Sigmoid colon (tissue), 7 donors: ENCODE results near the gene CCDC91. TPM values are rescaled to one million over a fixed set of nuclear protein-coding genes. Genes with fewer than 3 reads are reported as not detected.

Experiments used
- DNase-seq: peaks from one replicate; pipeline ENCODE4 v3.0.0-alpha.2; 2019
- H3K27ac ChIP-seq, 4 donors: fragments of 200-600 bp; sonication (generic); one replicate each; pipeline ENCODE4 v1.5.1; 2016 to 2019; ENCODE audit warnings: mild to moderate bottlenecking in 1 of 4
- H3K27me3 ChIP-seq, 3 donors: fragments of 200-600 bp; sonication (generic); one replicate each; pipeline ENCODE4 v1.5.1; 2019; ENCODE audit warnings: mild to moderate bottlenecking in 1 of 3
- H3K36me3 ChIP-seq, 4 donors: fragments of 200-600 bp; sonication (generic); one replicate each; pipeline ENCODE4 v1.5.1; 2016 to 2019
- H3K4me1 ChIP-seq, 4 donors: fragments of 200-600 bp; sonication (generic); one replicate each; pipeline ENCODE4 v1.5.1; 2017 to 2019
- H3K4me3 ChIP-seq, 4 donors: fragments of 200-600 bp; sonication (generic); one replicate each; pipeline ENCODE4 v1.5.1; 2017 to 2019; ENCODE audit warnings: mild to moderate bottlenecking in 2 of 4, moderate library complexity in 1 of 4
- H3K9me3 ChIP-seq, 4 donors: fragments of 200-600 bp in 3 of 4; sonication (generic) in 3 of 4; one replicate each; pipeline versions ENCODE4 v1.5.1 to v1.6.1; 2013 to 2019
- EP300 ChIP-seq, 4 donors: sonication (generic); formaldehyde crosslinking; IDR thresholded peaks; one replicate each; pipeline ENCODE4 v1.6.1; 2017; ENCODE audit warnings: antibody characterized with exemption in 4 of 4
- POLR2A ChIP-seq, 2 donors: fragments of 450-650 bp; IDR thresholded peaks; one replicate each; pipeline ENCODE4 v1.6.1; 2016; ENCODE audit warnings: antibody characterized with exemption in 2 of 2, mild to moderate bottlenecking in 2 of 2, moderate library complexity in 2 of 2
- POLR2AphosphoS5 ChIP-seq, 4 donors: sonication (generic); formaldehyde crosslinking; IDR thresholded peaks; one replicate each; pipeline ENCODE4 v1.6.1; 2017; ENCODE audit warnings: antibody characterized with exemption in 4 of 4
- WGBS, 2 donors: extraction: QIAGEN DNeasy Blood & Tissue Kit; methylation state at CpG; one replicate each; pipeline ENCODE4 v1.1.7; 2013; 5-methylcytosine and 5-hydroxymethylcytosine counted together
- intact Hi-C: fragments of 100-400 bp; cut with DNase I; formaldehyde crosslinking; loops from one replicate; pipeline ENCODE4 v1.15.1; 2023
- polyA plus RNA-seq, 3 donors: library from polyadenylated mRNA; stranded (reverse); fragments of 200-250 nt; gene quantifications; one replicate each; pipeline ENCODE4 v1.2.3, GENCODE V29; 2013
- total RNA-seq, 4 donors: library from RNA; depleted of rRNA; stranded (reverse); fragments of >200 nt; gene quantifications; one replicate each; pipeline ENCODE4 v1.1.0, GENCODE V29; 2016
- TF ChIP-seq, protein P1 (sequence below), 4 experiments: fragments of 450-650 bp in 3 of 4; fragments of 200-600 bp in 1 of 4; IDR thresholded peaks; one replicate each; pipeline ENCODE4 v1.5.1; 2016 to 2019; ENCODE audit warnings: antibody characterized with exemption in 4 of 4, mild to moderate bottlenecking in 3 of 4, moderate library complexity in 2 of 4
- donor health status: healthy with polysubstance abuse.
- donor health status: Bipolar disorder and iron deficiency.
- donor health status: healthy.

The CCDC91 gene
- total and polyA plus RNA-seq, 7 donors, result 12.4 to 85.7 (median 42.9) TPM

GRCh38 chr12:28161697-28162096 is 28.6 kb upstream of the CCDC91 start:
- Histone ChIP-seq H3K27ac (no peak overlapping the region), H3K27me3 (no peaks in the 10 kb centered on the region), H3K9me3 (no peaks in the 10 kb centered on the region), H3K36me3 (no peaks in the 10 kb centered on the region), H3K4me1 (no peaks in the 10 kb centered on the region), H3K4me3 (no peak overlapping the region)
- DNase-seq, result no peak
- 96 to 97% methylated on average over 5 of the region's 5 CpGs for WGBS, 2 donors
- intact Hi-C loops, result no loop called here
- TF ChIP-seq POLR2AphosphoS5 (IDR thresholded peaks at IDR 0.05), result no peak

DNA sequence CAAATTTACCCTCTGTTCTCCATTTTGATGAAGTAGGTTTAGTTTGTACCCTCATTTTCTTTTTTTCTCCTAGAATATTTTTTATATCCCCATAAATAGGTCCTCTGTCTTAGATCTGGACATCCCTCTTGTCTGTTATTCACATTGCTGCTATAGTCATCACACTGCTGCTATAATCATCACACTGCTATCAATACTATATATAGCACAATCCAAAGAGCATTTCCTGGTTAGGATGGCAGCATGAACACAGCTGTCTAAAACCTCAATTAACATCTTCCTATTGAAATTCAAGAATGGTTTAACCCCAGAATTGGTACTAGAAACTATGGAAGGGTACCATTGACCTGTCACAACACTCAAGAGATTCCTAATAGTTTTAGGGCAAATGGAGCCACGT is 27.6 kb upstream of the CCDC91 start:
- Histone ChIP-seq H3K27ac (no peak overlapping the region), H3K4me1 (no peaks in the 10 kb centered on the region), H3K9me3 (no peaks in the 10 kb centered on the region), H3K36me3 (no peaks in the 10 kb centered on the region), H3K4me3 (no peak overlapping the region), H3K27me3 (no peaks in the 10 kb centered on the region)
- intact Hi-C loops, result no loop called here
- no peak for TF ChIP-seq EP300 (IDR thresholded peaks at IDR 0.05)
- no peak for DNase-seq
- WGBS, 2 donors, result 80 to 84% methylated on average over 1 of the region's 1 CpG

GRCh38 chr12:28164644-28165275 is 25.5 kb upstream of the CCDC91 start:
- intact Hi-C loops, result no loop called here
- Histone ChIP-seq H3K4me3 (no peak overlapping the region), H3K4me1 (no peaks in the 10 kb centered on the region), H3K27me3 (no peaks in the 10 kb centered on the region), H3K36me3 (no peaks in the 10 kb centered on the region), H3K9me3 (no peaks in the 10 kb centered on the region), H3K27ac (no peak overlapping the region)
- no peak for DNase-seq
- TF ChIP-seq, protein P1, sequence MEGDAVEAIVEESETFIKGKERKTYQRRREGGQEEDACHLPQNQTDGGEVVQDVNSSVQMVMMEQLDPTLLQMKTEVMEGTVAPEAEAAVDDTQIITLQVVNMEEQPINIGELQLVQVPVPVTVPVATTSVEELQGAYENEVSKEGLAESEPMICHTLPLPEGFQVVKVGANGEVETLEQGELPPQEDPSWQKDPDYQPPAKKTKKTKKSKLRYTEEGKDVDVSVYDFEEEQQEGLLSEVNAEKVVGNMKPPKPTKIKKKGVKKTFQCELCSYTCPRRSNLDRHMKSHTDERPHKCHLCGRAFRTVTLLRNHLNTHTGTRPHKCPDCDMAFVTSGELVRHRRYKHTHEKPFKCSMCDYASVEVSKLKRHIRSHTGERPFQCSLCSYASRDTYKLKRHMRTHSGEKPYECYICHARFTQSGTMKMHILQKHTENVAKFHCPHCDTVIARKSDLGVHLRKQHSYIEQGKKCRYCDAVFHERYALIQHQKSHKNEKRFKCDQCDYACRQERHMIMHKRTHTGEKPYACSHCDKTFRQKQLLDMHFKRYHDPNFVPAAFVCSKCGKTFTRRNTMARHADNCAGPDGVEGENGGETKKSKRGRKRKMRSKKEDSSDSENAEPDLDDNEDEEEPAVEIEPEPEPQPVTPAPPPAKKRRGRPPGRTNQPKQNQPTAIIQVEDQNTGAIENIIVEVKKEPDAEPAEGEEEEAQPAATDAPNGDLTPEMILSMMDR (IDR thresholded peaks at IDR 0.05), result no peak
- no peak for TF ChIP-seq POLR2AphosphoS5 (IDR thresholded peaks at IDR 0.05)
- no peak for TF ChIP-seq EP300 (IDR thresholded peaks at IDR 0.05)
- no peak for TF ChIP-seq POLR2A (IDR thresholded peaks at IDR 0.05)
- 16 to 71% methylated on average over 2 of the region's 2 CpGs for WGBS, 2 donors

DNA sequence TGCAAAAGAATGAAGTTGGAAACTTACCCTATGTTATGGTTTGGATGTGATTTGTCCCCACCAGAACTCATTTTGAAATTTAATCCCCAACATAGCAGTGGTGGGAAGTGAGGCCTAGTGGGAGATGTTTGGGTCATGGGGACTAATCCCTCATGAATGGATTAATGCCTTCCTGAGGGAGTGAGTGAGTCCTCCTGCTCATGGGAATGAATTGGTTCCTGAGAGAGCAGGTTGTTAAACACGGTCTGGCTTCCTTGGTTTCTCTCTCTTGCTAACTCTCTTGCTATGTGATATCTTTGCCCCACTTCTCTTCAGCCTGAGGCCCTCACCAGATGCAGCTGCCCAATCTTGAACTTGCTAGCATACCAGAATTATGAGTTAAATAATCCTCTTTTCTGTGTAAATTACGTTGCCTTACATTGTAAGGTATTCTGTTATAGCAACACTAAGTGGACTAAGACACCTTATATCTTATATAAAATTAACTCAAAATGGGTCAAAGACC is 22.2 kb upstream of the CCDC91 start:
- H3K4me1 ChIP-seq, result no peaks in the 10 kb centered on the region
- intact Hi-C loops, result no loop called here
- no peaks in the 10 kb centered on the region for H3K36me3 ChIP-seq
- 92 to 95% methylated on average over 2 of the region's 2 CpGs for WGBS, 2 donors
- H3K27me3 ChIP-seq, result no peaks in the 10 kb centered on the region
- no peak for TF ChIP-seq EP300 (IDR thresholded peaks at IDR 0.05)
- TF ChIP-seq, protein P1 (IDR thresholded peaks at IDR 0.05), result no peak
- no peak for TF ChIP-seq POLR2A (IDR thresholded peaks at IDR 0.05)
- no peak for TF ChIP-seq POLR2AphosphoS5 (IDR thresholded peaks at IDR 0.05)
- no peak for DNase-seq
- no peak overlapping the region for H3K27ac ChIP-seq
- H3K4me3 ChIP-seq, result no peak overlapping the region
- no peaks in the 10 kb centered on the region for H3K9me3 ChIP-seq

DNA sequence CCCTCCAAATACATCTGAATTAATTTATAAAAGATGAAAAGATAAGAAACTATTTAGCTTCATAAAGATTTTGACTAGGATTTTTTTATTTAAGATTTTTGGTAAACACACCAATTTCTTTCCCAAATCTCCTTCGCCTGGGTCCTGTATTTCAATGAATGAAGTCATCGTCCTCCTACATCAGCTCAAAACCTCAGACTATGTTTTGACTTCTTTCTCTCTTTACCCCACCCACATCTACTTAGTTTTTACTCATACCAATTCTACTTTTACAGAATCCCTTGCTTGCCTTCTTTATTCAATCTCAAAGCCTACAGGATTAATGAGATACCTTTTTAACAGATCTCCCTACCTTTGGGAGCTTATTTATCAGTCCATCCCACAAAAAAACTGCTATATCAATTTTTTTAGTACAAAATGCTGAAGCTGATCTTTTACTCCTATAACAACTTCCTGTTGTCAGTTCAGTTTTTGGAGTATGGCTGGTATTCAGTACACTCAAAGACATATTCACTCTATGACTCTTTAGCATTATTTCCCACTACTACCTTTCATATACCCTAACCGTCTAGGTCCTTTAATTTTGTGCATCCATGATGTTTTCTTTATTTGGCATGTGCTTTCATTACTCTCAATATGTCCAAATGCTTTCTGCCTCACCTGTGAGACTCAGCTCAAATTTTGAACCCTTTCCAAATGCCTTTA is 18.7 kb upstream of the CCDC91 start:
- no peak overlapping the region for H3K27ac ChIP-seq
- DNase-seq, result no peak
- TF ChIP-seq, protein P1 (IDR thresholded peaks at IDR 0.05), result no peak
- TF ChIP-seq POLR2AphosphoS5 (IDR thresholded peaks at IDR 0.05), result no peak
- no peak for TF ChIP-seq EP300 (IDR thresholded peaks at IDR 0.05)
- no peak for TF ChIP-seq POLR2A (IDR thresholded peaks at IDR 0.05)
- no peaks in the 10 kb centered on the region for H3K9me3 ChIP-seq
- no peak overlapping the region for H3K4me3 ChIP-seq
- H3K4me1 ChIP-seq, result no peaks in the 10 kb centered on the region
- no peaks in the 10 kb centered on the region for H3K36me3 ChIP-seq
- intact Hi-C loops, result no loop called here
- WGBS, 2 donors, result 88 to 92% methylated on average over 3 of the region's 3 CpGs
- H3K27me3 ChIP-seq, result no peaks in the 10 kb centered on the region
